Cardiac muscle cell (in vitro differentiated cells and primary cell): ENCODE results near the gene CCR6. TPM values are rescaled to one million over a fixed set of nuclear protein-coding genes. Genes with fewer than 3 reads are reported as not detected.

Experiments
- DNase-seq, 2 donors: peaks; one replicate each; pipeline versions ENCODE4 v3.0.0 to v3.0.0-alpha.2; 2010 to 2017; ENCODE audit warnings: low read depth in 1 of 2, low spot score in 1 of 2
- H3K27ac ChIP-seq: fragments of 200-600 bp; sonication (generic); 2 replicates; pipeline ENCODE4 v1.5.1; 2016
- H3K27me3 ChIP-seq: fragments of 200-600 bp; sonication (generic); 2 replicates; pipeline ENCODE4 v1.6.0; 2016; ENCODE audit warnings: control low read depth
- H3K36me3 ChIP-seq: fragments of 200-600 bp; sonication (generic); 2 replicates; pipeline ENCODE4 v1.5.1; 2016; ENCODE audit warnings: control low read depth
- H3K4me1 ChIP-seq: fragments of 200-600 bp; sonication (generic); 2 replicates; pipeline ENCODE4 v1.8.1; 2017; ENCODE audit warnings: low read depth, mild to moderate bottlenecking, mixed run types
- H3K4me3 ChIP-seq: fragments of 200-600 bp; sonication (generic); 2 replicates; pipeline ENCODE4 v1.5.1; 2016; ENCODE audit warnings: mild to moderate bottlenecking
- H3K9me3 ChIP-seq: fragments of 200-600 bp; sonication (generic); 2 replicates; pipeline ENCODE4 v1.5.1; 2017; ENCODE audit warnings: low read depth, mild to moderate bottlenecking, control low read depth
- CTCF ChIP-seq: IDR thresholded peaks from 2 replicates; pipeline ENCODE4 v1.5.1; 2012; ENCODE audit warnings: low read depth, mild to moderate bottlenecking, low read length
- polyA plus RNA-seq: library from polyadenylated mRNA; unstranded; fragments of >200 nt; fragmentation: Nextera tagmentation; extraction: Ambion mirVana; gene quantifications from 2 replicates; pipeline ENCODE4 v1.2.1, GENCODE V29; 2016
- total RNA-seq: library from RNA; depleted of rRNA; stranded (reverse); fragments of >200 nt; gene quantifications from 2 replicates; pipeline ENCODE4 v1.2.3, GENCODE V29; 2016

Gene CCR6
- total and polyA plus RNA-seq, 2 experiments from 2014 or later: not detected

GRCh38 chr6:167127785-167128531 is 5.1 kb downstream of the CCR6 start:
- H3K36me3 ChIP-seq: no peaks in the 10 kb centered on the region
- H3K4me3 ChIP-seq: no peak overlapping the region
- H3K4me1 ChIP-seq: no peaks in the 10 kb centered on the region
- TF ChIP-seq CTCF: no peak
- no peak overlapping the region for H3K27ac ChIP-seq
- H3K9me3 ChIP-seq: no peaks in the 10 kb centered on the region
- H3K27me3 ChIP-seq: peaks cover 75% of the 10 kb centered on the region
- DNase-seq: no peak

DNA sequence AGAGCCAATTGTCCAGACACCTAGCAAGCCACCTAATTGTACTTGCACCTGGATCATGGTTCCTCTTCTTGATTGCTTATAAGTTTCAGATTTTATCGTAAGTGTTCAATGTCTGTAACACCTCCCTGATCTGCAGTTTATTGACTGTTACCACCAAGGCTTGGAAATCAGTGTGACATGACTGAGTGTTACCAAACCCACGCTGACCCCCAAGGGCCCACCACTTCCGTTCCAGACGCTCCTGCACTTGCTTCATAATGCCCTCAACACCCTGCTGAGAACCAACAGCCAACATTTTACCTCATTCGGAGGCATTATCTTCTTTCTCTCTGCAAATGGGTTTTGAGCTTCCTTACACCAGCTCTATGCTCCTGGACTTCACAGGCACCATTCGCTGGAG is 6.3 kb downstream of the CCR6 start:
- H3K4me3 ChIP-seq: no peak overlapping the region
- no peak for DNase-seq
- H3K27me3 ChIP-seq: peaks cover 72% of the 10 kb centered on the region
- no peaks in the 10 kb centered on the region for H3K36me3 ChIP-seq
- H3K27ac ChIP-seq: no peak overlapping the region
- no peaks in the 10 kb centered on the region for H3K9me3 ChIP-seq
- no peaks in the 10 kb centered on the region for H3K4me1 ChIP-seq
- no peak for TF ChIP-seq CTCF

DNA sequence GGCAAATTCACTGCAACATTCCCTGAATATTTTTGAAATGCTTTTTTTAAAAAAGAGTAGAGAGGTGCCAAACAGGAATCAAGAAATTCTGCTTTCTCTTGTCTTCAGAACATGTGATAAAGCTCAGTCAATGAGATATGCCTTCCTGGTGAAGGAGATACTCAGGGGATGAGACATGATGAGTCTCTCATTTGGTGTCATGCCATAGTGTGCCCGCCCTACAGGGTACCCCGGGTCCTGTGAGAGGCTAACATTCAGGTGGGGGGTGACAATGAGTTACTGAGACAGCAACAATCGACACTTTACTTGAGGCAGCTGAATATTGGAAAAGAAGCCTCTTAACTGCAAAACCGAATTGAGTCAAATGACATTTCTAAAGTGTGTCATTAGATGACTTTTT is 6.7 kb downstream of the CCR6 start:
- DNase-seq: no peak
- Histone ChIP-seq H3K4me3 (no peak overlapping the region), H3K36me3 (no peaks in the 10 kb centered on the region), H3K9me3 (no peaks in the 10 kb centered on the region), H3K27ac (no peak overlapping the region), H3K4me1 (no peaks in the 10 kb centered on the region), H3K27me3 (peaks cover 76% of the 10 kb centered on the region)
- TF ChIP-seq CTCF: no peak

DNA sequence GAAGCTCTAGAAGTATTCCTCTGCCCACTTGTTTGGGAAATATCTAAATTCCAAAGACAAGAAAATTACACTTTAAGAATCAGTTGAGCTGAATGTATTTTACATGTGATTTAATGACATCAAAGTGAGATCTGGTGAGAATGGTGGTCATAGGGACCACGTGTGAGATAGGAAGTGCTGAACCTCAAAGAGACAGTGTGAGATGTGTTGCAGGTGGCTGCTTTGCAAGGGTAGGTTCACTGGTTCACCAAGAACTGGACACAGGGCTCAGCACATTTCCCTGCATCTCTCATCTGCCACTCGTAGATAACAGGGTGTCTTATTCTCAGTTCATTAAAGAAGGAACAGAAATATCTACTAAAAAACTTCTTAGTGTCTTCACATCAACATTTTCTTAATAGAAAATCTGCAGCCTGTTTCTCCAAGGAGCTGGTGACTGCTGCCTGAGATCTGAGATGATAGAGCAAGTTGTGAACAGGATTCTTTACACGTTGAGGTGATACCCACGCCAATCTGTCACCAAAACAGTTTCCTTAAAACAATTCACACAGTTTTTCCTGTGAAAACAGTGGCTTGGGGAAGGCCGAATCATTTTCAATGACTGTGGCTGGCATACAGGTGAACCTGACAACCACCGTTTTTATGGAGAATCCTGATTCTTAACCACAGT is 7.2 kb downstream of the CCR6 start:
- Histone ChIP-seq H3K27me3 (peaks cover 82% of the 10 kb centered on the region), H3K4me1 (no peaks in the 10 kb centered on the region), H3K27ac (no peak overlapping the region), H3K4me3 (no peak overlapping the region), H3K36me3 (no peaks in the 10 kb centered on the region), H3K9me3 (no peaks in the 10 kb centered on the region)
- TF ChIP-seq CTCF: no peak
- DNase-seq: no peak

GRCh38 chr6:167130712-167131684 is 8.1 kb downstream of the CCR6 start:
- Histone ChIP-seq H3K27me3 (peaks cover 90% of the 10 kb centered on the region), H3K36me3 (no peaks in the 10 kb centered on the region), H3K9me3 (no peaks in the 10 kb centered on the region), H3K4me3 (no peak overlapping the region), H3K27ac (no peak overlapping the region), H3K4me1 (no peaks in the 10 kb centered on the region)
- no peak for DNase-seq
- no peak for TF ChIP-seq CTCF
